ENCODE measurements around the gene BLOC1S3.

The BLOC1S3 gene

DNA sequence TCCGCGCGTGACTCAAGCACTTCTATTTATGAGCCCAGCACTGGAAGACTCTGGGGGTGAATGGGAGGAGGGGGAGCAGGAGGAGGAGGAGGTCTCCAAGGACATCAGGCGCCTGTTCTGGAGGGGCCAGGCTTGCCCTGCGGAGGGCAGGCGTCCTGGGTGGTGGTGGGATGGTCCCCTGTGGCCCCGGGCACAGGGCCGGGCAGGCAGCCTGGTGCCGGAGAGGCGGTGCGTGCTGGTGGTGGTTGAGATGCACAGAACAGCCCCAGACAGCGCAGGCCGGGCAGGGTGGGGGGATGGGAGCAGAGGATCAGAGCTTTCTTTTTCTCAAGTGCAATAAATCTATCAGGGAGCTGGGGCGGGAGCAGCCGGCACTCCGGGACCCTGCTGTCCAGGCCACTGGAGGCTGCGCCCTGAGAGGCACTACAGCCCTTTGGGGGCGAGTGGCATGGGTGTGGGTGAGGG, 31.8 kb upstream of the BLOC1S3 start:
- no peak overlapping the region for H3K27ac ChIP-seq (ENCODE audit: low read depth, low read length)
- no peaks in the 10 kb centered on the region for H3K9me3 ChIP-seq (ENCODE audit: control insufficient read depth, insufficient read depth, low read length)
- H3K4me3 ChIP-seq (ENCODE audit: low read length): no peak overlapping the region
- no peak overlapping the region for H3K4me2 ChIP-seq (ENCODE audit: low read length)
- H3K9me2 ChIP-seq (replicated peaks; ENCODE audit: control insufficient read depth, low read length): no peaks in the 10 kb centered on the region
- H3F3A ChIP-seq (ENCODE audit: control insufficient read depth, insufficient read depth): no peaks in the 10 kb centered on the region
- H3K36me3 ChIP-seq (ENCODE audit: control insufficient read depth, low read length): peaks cover 5% of the 10 kb centered on the region; the same call in 1 of the 2 replicates
- H3K27me3 ChIP-seq (ENCODE audit: control insufficient read depth, low read length): no peaks in the 10 kb centered on the region
- no peaks in the 10 kb centered on the region for H3K79me2 ChIP-seq (ENCODE audit: control insufficient read depth, low read length)
- H3K4me1 ChIP-seq (ENCODE audit: control insufficient read depth, low read length): no peaks in the 10 kb centered on the region
- no peak for TF ChIP-seq EZH2phosphoT487 (IDR thresholded peaks at IDR 0.05; ENCODE audit: borderline replicate concordance, low read length)
- TF ChIP-seq, protein P1, sequence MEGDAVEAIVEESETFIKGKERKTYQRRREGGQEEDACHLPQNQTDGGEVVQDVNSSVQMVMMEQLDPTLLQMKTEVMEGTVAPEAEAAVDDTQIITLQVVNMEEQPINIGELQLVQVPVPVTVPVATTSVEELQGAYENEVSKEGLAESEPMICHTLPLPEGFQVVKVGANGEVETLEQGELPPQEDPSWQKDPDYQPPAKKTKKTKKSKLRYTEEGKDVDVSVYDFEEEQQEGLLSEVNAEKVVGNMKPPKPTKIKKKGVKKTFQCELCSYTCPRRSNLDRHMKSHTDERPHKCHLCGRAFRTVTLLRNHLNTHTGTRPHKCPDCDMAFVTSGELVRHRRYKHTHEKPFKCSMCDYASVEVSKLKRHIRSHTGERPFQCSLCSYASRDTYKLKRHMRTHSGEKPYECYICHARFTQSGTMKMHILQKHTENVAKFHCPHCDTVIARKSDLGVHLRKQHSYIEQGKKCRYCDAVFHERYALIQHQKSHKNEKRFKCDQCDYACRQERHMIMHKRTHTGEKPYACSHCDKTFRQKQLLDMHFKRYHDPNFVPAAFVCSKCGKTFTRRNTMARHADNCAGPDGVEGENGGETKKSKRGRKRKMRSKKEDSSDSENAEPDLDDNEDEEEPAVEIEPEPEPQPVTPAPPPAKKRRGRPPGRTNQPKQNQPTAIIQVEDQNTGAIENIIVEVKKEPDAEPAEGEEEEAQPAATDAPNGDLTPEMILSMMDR (IDR thresholded peaks at IDR 0.05; ENCODE audit: low read depth, low read length, poor library complexity, severe bottlenecking): no peak
- H4K20me1 ChIP-seq (ENCODE audit: control insufficient read depth, insufficient read depth, low read depth, low read length): no peaks in the 10 kb centered on the region

- H3K4me1 ChIP-seq (ENCODE audit: control insufficient read depth, low read length): peaks cover 3% of the 10 kb centered on the region
- no peak overlapping the region for H3K27ac ChIP-seq (ENCODE audit: low read depth, low read length)
- no peaks in the 10 kb centered on the region for H3K79me2 ChIP-seq (ENCODE audit: control insufficient read depth, low read length)
- no peaks in the 10 kb centered on the region; the same call in 1 of the 2 replicates for H3K36me3 ChIP-seq (ENCODE audit: control insufficient read depth, low read length)
- peaks cover 5% of the 10 kb centered on the region for H3K27me3 ChIP-seq (ENCODE audit: control insufficient read depth, low read length)
- no peaks in the 10 kb centered on the region for H3F3A ChIP-seq (ENCODE audit: control insufficient read depth, insufficient read depth)
- no peak overlapping the region for H3K4me2 ChIP-seq (ENCODE audit: low read length)
- no peaks in the 10 kb centered on the region for H4K20me1 ChIP-seq (ENCODE audit: control insufficient read depth, insufficient read depth, low read depth, low read length)
- TF ChIP-seq, protein P1 (IDR thresholded peaks at IDR 0.05; ENCODE audit: low read depth, low read length, poor library complexity, severe bottlenecking): no peak
- no peak for TF ChIP-seq EZH2phosphoT487 (IDR thresholded peaks at IDR 0.05; ENCODE audit: borderline replicate concordance, low read length)
- no peak overlapping the region for H3K4me3 ChIP-seq (ENCODE audit: low read length)
- no peaks in the 10 kb centered on the region for H3K9me3 ChIP-seq (ENCODE audit: control insufficient read depth, insufficient read depth, low read length)
- H3K9me2 ChIP-seq (replicated peaks; ENCODE audit: control insufficient read depth, low read length): no peaks in the 10 kb centered on the region
These were observed 30.5 kb upstream of the BLOC1S3 start for GRCh38 chr19:45147835-45148676.

- peaks cover 9% of the 10 kb centered on the region for H3K4me1 ChIP-seq (ENCODE audit: control insufficient read depth, low read length)
- H3K4me3 ChIP-seq (ENCODE audit: low read length): no peak overlapping the region
- no peak overlapping the region for H3K4me2 ChIP-seq (ENCODE audit: low read length)
- H3K36me3 ChIP-seq (ENCODE audit: control insufficient read depth, low read length): no peaks in the 10 kb centered on the region; the same call in 1 of the 2 replicates
- no peaks in the 10 kb centered on the region for H3K79me2 ChIP-seq (ENCODE audit: control insufficient read depth, low read length)
- H3K27me3 ChIP-seq (ENCODE audit: control insufficient read depth, low read length): peaks cover 16% of the 10 kb centered on the region
- no peak for TF ChIP-seq EZH2phosphoT487 (IDR thresholded peaks at IDR 0.05; ENCODE audit: borderline replicate concordance, low read length)
- TF ChIP-seq, protein P1 (IDR thresholded peaks at IDR 0.05; ENCODE audit: low read depth, low read length, poor library complexity, severe bottlenecking): no peak
- H4K20me1 ChIP-seq (ENCODE audit: control insufficient read depth, insufficient read depth, low read depth, low read length): no peaks in the 10 kb centered on the region
- H3F3A ChIP-seq (ENCODE audit: control insufficient read depth, insufficient read depth): no peaks in the 10 kb centered on the region
- no peaks in the 10 kb centered on the region for H3K9me2 ChIP-seq (replicated peaks; ENCODE audit: control insufficient read depth, low read length)
- no peak overlapping the region for H3K27ac ChIP-seq (ENCODE audit: low read depth, low read length)
- no peaks in the 10 kb centered on the region for H3K9me3 ChIP-seq (ENCODE audit: control insufficient read depth, insufficient read depth, low read length)
These were observed 29.5 kb upstream of the BLOC1S3 start for GRCh38 chr19:45149129-45149528.

Measured in DOHH2 (cell line).